Effector memory CD8-positive, alpha-beta T cell (primary cell): Measurements from ENCODE around the gene OXCT2.
"Not testable (repeated sequence)": the region's sequence is repeated elsewhere in the genome, so short reads cannot be mapped to it uniquely, and the experiment has no call there.

Experiments
- ATAC-seq: fragments of 150-1000 bp; cut with Tn5 transposase; replicated peaks from 2 replicates; pipeline ENCODE4 v1.10.0; 2021; ENCODE audit warnings: mild to moderate bottlenecking, moderate library complexity
- DNase-seq, 3 experiments: peaks; one replicate each; pipeline ENCODE4 v3.0.0; 2021
- H3K27ac Mint-ChIP-seq, 2 donors: one replicate each; pipeline ENCODE4 v1.8.0; 2022; ENCODE audit warnings: mild to moderate bottlenecking in 2 of 2, mixed read lengths in 2 of 2, moderate library complexity in 2 of 2
- H3K27me3 Mint-ChIP-seq, 2 donors: one replicate each; pipeline ENCODE4 v1.8.0; 2022; ENCODE audit warnings: mixed read lengths in 2 of 2
- H3K36me3 Mint-ChIP-seq: one replicate; pipeline ENCODE4 v1.8.0; 2022; ENCODE audit warnings: mild to moderate bottlenecking, moderate library complexity, mixed read lengths; ENCODE audit not compliant: insufficient read depth
- H3K4me1 Mint-ChIP-seq, 2 donors: one replicate each; pipeline ENCODE4 v1.8.0; 2022; ENCODE audit warnings: low read depth in 2 of 2, mixed read lengths in 2 of 2
- H3K4me3 Mint-ChIP-seq, 2 donors: one replicate each; pipeline ENCODE4 v1.8.0; 2022; ENCODE audit warnings: mild to moderate bottlenecking in 2 of 2, mixed read lengths in 2 of 2, moderate library complexity in 2 of 2
- H3K9me3 Mint-ChIP-seq, 2 donors: one replicate each; pipeline ENCODE4 v1.8.0; 2022; ENCODE audit warnings: mixed read lengths in 2 of 2
- total RNA-seq, 9 experiments: gene quantifications; one replicate each; lab custom pipeline; 2026; lab: John Stamatoyannopoulos, UW

The OXCT2 gene
- total RNA-seq: 0 to 0.91 (median 0.39) reads per million in 9 experiments

DNA sequence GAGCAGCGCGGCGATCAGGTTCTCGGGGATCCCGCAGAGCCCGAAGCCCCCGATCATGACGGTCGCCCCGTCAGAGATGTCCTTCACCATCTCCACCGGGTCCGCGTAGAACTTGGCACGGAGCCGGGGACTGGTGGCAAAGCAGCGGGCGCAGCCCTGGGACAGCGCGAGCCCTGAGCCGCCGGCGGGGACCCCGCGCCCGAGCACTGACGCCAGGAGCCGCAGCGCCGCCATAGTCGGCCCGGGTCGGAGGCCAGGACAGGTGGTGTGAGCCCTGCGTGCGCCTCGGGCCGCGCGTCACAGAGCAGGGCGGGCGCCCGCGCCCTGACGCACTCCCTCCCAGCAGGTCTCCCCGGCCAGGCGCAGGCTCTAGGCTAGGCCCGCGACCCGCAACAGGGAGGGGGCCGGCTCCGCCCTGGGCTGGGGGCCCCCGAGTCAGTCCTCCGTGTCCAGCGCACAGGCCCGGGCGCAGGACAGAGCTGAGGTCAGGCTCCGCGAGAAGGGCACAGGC is at the start of gene OXCT2:
TSS of gene OXCT2 (minus strand) at position 327 of the 511 bp plus-strand sequence. CDS start at position 234, 93 bp downstream.
- ATAC-seq: peak; percentile 32
- not testable (repeated sequence) for H3K27me3 Mint-ChIP-seq, H3K36me3 Mint-ChIP-seq, H3K9me3 Mint-ChIP-seq, H3K27ac Mint-ChIP-seq, DNase-seq, H3K4me1 Mint-ChIP-seq, H3K4me3 Mint-ChIP-seq

DNA sequence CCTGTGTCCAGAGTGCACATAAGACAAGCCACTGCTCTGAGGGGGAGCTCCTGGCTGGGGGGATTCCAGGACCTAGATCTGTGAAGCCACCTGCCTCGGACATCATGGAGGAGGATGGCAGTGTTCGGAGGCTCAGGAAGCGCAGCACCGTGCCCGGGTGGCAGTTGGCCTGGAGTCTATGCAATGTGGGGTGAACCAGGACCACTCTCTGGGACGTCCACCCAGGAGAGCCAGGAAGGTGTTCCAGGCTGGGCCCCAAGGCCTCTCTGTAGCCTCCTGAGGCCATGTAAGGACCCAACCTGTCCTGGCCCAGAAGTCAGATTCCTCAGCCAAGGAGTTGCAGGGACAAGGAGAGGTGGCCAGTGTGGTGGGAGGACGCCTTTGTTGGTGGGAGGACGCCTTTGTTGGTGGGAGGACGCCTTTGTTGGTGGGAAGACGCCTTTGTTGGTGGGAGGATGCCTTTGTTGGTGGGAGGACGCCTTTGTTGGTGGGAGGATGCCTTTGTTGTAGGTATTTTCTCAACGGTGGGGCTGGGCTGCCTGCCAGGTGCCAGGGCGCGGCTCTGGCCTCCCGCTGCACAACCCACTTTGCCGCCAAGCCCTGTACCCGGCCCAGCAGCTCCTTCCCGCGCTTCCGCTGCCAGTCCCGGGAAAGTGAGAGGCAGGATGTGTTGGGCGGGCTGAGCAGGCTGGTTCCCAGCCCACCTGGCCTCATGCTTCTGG is 48.1 kb upstream of the OXCT2 start:
- Mint-ChIP-seq H3K4me3 (no peak overlapping the region), H3K27me3 (peaks cover 43 to 85% of the 10 kb centered on the region in 2 donors), H3K27ac (no peak overlapping the region), H3K36me3 (no peaks in the 10 kb centered on the region), H3K4me1 (peaks cover 12% of the 10 kb centered on the region in 2 donors), H3K9me3 (no peaks in the 10 kb centered on the region)
- ATAC-seq (no peak), DNase-seq (no peak)

DNA sequence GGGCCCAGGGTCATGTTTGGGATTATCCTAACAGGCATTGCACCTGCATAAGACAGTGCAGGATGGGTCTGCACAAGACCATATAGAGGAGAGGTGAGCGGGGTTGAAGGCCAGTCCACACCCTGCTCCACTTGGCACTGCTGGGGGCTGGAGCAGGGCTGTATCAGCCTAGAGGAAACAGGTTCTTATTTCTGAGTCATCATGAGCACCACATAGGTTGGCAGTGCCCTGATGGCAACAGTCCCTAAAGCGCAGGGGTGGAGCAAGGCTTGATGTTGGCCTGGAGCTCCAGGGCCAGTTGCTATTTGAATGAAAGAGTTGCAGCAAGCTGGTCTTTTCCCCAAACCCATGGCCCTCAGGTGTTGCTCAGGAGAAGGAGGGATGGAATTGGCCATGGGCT is 47.3 kb upstream of the OXCT2 start:
- peaks cover 12% of the 10 kb centered on the region in 2 donors for H3K4me1 Mint-ChIP-seq
- H3K4me3 Mint-ChIP-seq: no peak overlapping the region
- H3K36me3 Mint-ChIP-seq: no peaks in the 10 kb centered on the region
- no peak for ATAC-seq
- no peak for DNase-seq
- H3K9me3 Mint-ChIP-seq: no peaks in the 10 kb centered on the region
- no peak overlapping the region for H3K27ac Mint-ChIP-seq
- peaks cover 38 to 82% of the 10 kb centered on the region in 2 donors for H3K27me3 Mint-ChIP-seq

DNA sequence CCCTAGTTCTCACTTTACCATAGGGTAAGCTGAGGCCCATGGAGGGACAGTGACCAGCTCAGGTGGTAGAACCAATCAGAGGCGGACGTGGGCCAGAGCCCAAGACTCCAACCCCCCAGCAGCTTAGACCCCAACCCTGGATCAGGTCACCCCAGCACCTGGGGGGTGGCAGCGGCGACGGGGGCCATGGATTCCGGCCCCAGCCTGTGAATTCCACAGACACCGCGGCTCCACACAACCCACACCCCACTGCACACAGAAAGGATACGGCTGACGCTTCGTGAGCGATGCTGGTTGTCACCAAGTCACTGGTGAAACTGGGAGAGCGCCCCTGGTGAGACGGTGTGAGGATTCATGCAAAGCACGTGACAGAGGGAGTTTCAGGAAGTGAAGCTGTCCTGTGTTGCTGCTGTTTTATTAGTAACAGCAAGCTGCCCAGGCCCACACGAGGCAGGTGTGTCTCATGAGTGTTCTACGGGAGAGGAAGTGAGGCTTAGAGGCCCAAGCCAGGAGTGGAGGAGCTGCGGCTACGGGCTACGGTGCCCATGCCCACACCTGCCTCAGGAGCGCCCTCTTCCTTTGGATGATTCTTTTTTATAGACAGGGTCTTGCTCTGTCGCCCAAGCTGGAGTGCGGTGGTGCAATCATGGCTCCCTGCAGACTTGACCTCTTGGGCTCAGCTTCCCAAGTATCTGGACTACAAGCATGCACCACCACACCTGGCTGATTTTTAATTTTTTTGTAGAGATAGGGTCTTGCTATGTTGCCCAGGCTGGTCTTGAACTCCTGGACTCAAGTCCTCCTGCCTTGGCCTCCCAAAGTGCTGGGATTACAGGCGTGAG is 46.2 kb upstream of the OXCT2 start:
- Mint-ChIP-seq H3K4me1 (peaks cover 12% of the 10 kb centered on the region in 2 donors), H3K4me3 (peak overlapping the region; percentile 60 to 74), H3K27me3 (peaks cover 34 to 88% of the 10 kb centered on the region in 2 donors), H3K27ac (peak overlapping the region; percentile 80 to 87)
- peak; percentile 93 for ATAC-seq
- DNase-seq: peak; percentile 50 to 59 (median 52)
- not testable (repeated sequence) for H3K36me3 Mint-ChIP-seq, H3K9me3 Mint-ChIP-seq

DNA sequence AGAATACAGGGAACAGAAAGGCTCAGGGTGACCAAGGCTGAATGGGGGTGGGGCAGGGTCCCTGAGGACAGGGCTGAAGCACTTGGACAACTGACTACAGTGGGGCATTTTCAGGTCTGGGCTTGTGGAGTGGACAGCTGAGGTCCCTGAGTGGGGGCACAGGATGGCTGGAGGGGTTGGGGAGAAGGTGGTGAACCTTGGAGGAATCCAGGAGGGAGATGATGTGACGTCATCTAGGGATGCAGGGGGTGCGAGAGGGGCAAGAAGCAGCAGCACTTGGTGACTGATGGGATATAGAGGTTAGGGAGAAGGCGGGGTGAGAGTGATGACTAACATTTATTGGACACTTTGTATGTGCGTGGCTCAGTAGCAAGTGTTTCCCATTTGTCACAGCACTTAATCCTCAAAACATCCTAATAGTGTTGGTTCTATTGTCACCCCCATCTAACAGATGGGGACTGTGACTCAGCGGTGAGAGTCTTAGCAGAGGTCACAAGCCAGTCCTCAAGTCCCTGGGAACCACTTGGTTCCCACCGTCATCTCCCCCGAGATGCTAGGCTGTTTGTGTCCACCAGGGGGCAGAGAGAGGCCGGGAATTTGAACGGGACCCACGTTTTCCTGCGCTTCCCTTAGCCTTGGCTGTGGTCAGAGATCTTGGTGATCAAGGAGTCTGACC is 45.4 kb upstream of the OXCT2 start:
- Mint-ChIP-seq H3K4me1 (peaks cover 12% of the 10 kb centered on the region in 2 donors), H3K27me3 (peaks cover 29 to 80% of the 10 kb centered on the region in 2 donors), H3K4me3 (peak overlapping the region; percentile 60 to 74), H3K27ac (peak overlapping the region; percentile 80 to 87), H3K36me3 (no peaks in the 10 kb centered on the region), H3K9me3 (no peaks in the 10 kb centered on the region)
- ATAC-seq (peak; percentile 65), DNase-seq (peak; percentile 61 to 70 (median 63))

DNA sequence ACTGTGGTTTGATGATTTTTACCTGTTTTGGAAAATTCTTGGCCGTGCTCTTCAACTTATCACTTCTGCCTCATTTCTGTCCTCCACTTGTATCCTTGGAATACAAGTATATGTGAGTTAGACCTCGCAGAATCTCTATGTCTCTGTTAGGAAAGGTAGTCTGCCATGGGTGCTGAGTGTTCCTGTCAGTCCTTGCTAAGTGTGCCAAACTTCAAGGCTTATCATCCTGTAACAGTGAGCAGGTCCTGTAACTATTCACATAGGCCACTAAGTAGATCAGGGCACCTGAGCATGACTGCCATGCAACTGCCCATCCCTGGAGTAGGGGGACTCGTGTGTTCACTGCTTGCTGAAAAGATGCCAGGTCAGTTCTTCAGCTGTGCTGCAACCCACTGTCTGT is 41.8 kb upstream of the OXCT2 start:
- H3K4me1 Mint-ChIP-seq: peaks cover 12% of the 10 kb centered on the region in 2 donors
- H3K36me3 Mint-ChIP-seq: no peaks in the 10 kb centered on the region
- no peak for ATAC-seq
- H3K27ac Mint-ChIP-seq: no peak overlapping the region
- no peak for DNase-seq
- no peak overlapping the region for H3K4me3 Mint-ChIP-seq
- H3K9me3 Mint-ChIP-seq: no peaks in the 10 kb centered on the region
- H3K27me3 Mint-ChIP-seq: peaks cover 19 to 45% of the 10 kb centered on the region in 2 donors

DNA sequence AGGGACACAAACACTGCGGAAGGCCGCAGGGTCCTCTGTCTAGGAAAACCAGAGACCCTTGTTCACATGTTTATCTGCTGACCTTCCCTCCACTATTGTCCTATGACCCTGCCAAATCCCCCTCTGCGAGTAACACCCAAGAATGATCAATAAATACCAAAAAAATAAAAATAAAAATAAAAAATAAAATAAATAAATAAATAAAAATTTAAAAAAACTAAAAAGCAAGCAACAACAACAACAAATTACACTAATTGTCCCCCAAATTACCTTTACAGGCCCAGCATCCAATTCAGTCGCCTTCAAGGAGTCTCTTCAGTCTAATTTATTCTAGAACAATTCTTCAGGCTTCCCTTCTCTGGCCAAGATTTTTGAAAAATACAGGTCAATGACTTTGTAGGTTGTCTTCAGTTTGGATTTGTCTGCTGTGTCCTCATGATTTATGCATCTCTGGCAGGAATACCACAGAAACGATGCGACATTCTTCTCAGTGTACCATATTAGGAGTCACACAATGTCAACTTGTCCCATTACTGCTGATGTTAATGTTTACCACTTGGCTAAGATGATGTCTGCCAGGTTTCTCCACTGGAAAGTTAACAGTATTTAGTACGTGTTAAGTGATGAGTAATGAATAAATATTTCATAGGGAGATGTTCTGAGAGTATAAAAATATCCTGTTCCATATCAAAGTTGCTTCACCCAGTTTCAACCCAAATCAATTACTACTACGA is 37.8 kb upstream of the OXCT2 start:
- ATAC-seq: no peak
- peaks cover 0 to 8% of the 10 kb centered on the region in 2 donors for H3K27me3 Mint-ChIP-seq
- no peak overlapping the region for H3K27ac Mint-ChIP-seq
- H3K36me3 Mint-ChIP-seq: no peaks in the 10 kb centered on the region
- no peak overlapping the region for H3K4me3 Mint-ChIP-seq
- no peaks in the 10 kb centered on the region for H3K4me1 Mint-ChIP-seq
- H3K9me3 Mint-ChIP-seq: no peaks in the 10 kb centered on the region
- no peak for DNase-seq

DNA sequence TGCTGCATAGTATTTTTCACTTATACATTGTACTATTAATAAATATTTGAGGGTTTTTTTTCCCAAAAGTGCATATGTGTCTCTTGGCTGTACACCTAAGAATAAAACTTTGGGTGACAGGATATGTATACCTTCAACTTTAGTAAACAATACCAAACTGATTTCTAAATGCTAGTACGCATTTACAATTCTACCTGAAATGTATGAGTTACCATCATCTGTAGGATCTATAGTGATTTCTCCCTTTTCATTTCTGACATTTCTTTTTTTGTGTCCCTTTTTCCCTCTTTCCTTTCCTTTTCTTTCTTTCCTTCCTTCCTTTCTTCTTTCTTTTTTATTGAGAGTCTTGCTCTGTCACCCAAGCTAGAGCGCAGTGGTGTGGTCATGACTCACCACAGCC is 34.2 kb upstream of the OXCT2 start:
- Mint-ChIP-seq H3K27me3 (no peaks in the 10 kb centered on the region), H3K4me1 (no peaks in the 10 kb centered on the region), H3K9me3 (no peaks in the 10 kb centered on the region), H3K4me3 (no peak overlapping the region), H3K36me3 (no peaks in the 10 kb centered on the region), H3K27ac (no peak overlapping the region)
- no peak for DNase-seq
- ATAC-seq: no peak

DNA sequence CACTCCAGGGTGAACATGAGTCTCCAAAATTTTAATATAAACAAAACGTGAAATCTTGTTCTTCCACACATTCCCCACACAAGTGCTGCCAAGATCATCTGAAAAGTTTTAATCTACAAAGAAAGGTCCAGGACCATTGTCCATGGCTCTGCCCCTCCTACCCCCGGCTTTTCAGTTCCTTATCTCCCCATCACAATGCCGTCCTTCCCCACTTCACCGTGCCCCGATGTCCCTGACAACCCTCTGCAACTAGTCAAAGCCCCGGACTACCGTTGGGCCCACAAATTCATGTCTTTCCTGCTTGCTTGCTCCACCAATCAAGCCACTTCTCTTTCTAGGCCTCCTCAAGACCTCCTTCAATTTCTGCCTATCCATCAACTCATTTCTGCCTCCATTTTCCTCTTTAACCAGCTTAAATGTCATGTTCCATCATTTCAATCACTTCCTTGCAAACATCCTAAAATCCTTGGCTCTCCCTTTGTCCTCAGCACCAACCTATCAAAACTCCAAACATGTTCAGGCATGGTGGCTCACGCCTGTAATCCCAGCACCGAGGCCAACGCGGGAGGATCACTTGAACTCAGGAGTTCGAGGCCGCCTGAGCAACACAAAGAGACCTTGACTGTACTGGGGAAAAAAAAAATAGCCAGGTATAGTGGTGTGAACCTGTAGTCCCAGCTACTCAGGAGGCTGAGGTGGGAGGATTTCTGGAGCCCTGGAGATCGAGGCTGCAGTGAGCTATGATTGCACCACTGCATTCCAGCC is 31.5 kb upstream of the OXCT2 start:
- H3K27me3 Mint-ChIP-seq: no peaks in the 10 kb centered on the region
- H3K36me3 Mint-ChIP-seq: no peaks in the 10 kb centered on the region
- H3K4me3 Mint-ChIP-seq: no peak overlapping the region
- no peak overlapping the region for H3K27ac Mint-ChIP-seq
- H3K9me3 Mint-ChIP-seq: no peaks in the 10 kb centered on the region
- no peak for DNase-seq
- peaks cover 10 to 11% of the 10 kb centered on the region in 2 donors for H3K4me1 Mint-ChIP-seq
- no peak for ATAC-seq

DNA sequence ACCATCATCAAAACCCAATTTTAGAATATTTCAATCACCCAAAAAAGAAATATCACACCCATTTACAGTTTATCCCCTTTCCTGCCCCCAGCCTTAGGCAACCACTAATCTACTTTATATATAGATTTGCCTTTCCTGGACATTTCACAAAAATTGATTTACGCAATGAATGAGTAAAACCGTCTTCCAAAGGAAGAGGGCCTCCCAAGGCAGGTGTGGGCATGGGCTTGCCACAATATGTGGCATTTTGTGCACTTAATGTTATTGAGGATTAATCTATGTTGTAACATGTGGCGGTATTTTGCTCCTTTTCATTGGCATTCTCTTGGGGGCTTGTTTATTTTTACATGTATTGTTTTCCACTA is 29.3 kb upstream of the OXCT2 start:
- DNase-seq: no peak
- ATAC-seq: no peak
- H3K4me3 Mint-ChIP-seq: peak overlapping the region in 1 of 2 donors; percentile 25
- H3K9me3 Mint-ChIP-seq: no peaks in the 10 kb centered on the region
- no peaks in the 10 kb centered on the region for H3K27me3 Mint-ChIP-seq
- no peaks in the 10 kb centered on the region for H3K36me3 Mint-ChIP-seq
- peaks cover 10 to 11% of the 10 kb centered on the region in 2 donors for H3K4me1 Mint-ChIP-seq
- peak overlapping the region in 1 of 2 donors; percentile 92 for H3K27ac Mint-ChIP-seq

DNA sequence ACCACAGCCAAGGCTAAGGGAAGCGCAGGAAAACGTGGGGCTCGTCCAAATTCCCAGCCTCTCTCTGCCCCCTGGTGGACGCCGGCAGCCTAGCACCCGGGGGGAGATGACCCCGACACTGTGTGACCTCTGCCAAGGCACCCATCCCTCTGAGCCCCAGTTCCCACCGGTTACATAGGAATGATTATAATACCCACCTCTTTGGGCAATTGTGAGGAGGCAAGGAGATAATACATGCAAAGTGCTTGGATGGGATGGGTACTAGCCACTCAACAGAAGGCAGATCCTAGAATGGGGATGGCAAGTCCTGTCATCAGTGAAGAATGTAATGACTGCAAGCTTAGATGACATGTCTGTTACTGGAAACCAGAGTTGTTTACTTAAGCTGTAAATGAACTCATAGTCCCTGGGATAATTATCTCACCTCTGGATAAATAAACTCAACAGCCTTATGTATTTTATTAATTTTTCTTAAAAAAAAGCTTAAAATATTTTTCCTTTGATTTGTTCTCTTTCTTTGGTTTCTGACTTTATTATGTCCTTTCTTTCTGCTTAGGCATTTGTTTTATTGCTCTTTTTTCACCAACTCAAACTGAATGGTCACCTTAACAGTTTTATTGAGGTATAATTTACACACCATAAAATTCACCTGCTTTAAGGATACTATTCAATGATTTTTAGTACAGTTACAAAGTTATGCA is 28.8 kb upstream of the OXCT2 start:
- Mint-ChIP-seq H3K4me3 (peak overlapping the region; percentile 78 to 79), H3K27me3 (no peaks in the 10 kb centered on the region), H3K4me1 (peaks cover 10 to 11% of the 10 kb centered on the region in 2 donors), H3K36me3 (no peaks in the 10 kb centered on the region), H3K27ac (peak overlapping the region; percentile 88 to 92), H3K9me3 (no peaks in the 10 kb centered on the region)
- peak; percentile 44 to 76 (median 47) for DNase-seq
- peak; percentile 63 for ATAC-seq
